Superior temporal gyrus (tissue), 1 donor: ENCODE data around the gene SPDYE1.
A peak's percentile ranks its signal among the peaks of the same experiment; 100 is the strongest.
"Not testable (repeated sequence)": the region's sequence is repeated elsewhere in the genome, so short reads cannot be mapped to it uniquely, and the experiment has no call there.

Experiments used
- DNase-seq: peaks from one replicate; pipeline ENCODE4 v3.0.0-alpha.2; 2016; ENCODE audit errors: extremely low spot score

Gene SPDYE1

GRCh38 chr7:43997532-43997931, at the start of gene SPDYE1:
Gene SPDYE1 (plus strand): TSS chr7:43997897. CDS start chr7:43999950, 2,053 bp downstream.
- not testable (repeated sequence) for DNase-seq

GRCh38 chr7:43952028-43952427, 45.7 kb upstream of the SPDYE1 start:
- peak; percentile 8 for DNase-seq

GRCh38 chr7:43953071-43953470, 44.6 kb upstream of the SPDYE1 start:
- DNase-seq, result no peak

- peak; percentile 88 for DNase-seq
Observed at GRCh38 chr7:43954524-43955228, 43.0 kb upstream of the SPDYE1 start.

GRCh38 chr7:43956027-43956426, 41.7 kb upstream of the SPDYE1 start:
- DNase-seq, result peak; percentile 4

GRCh38 chr7:43960933-43961332, 36.8 kb upstream of the SPDYE1 start:
- no peak for DNase-seq

- DNase-seq, result not testable (repeated sequence)
Observed at GRCh38 chr7:43966392-43966791, 31.3 kb upstream of the SPDYE1 start.

GRCh38 chr7:43968172-43969040, 29.3 kb upstream of the SPDYE1 start:
- not testable (repeated sequence) for DNase-seq

- not testable (repeated sequence) for DNase-seq
Observed at GRCh38 chr7:43969586-43969985, 28.1 kb upstream of the SPDYE1 start.

GRCh38 chr7:43970698-43971097, 27.0 kb upstream of the SPDYE1 start:
- DNase-seq, result not testable (repeated sequence)

GRCh38 chr7:43974033-43974573, 23.6 kb upstream of the SPDYE1 start:
- DNase-seq, result not testable (repeated sequence)

GRCh38 chr7:43974725-43975482, 22.8 kb upstream of the SPDYE1 start:
- not testable (repeated sequence) for DNase-seq

- DNase-seq, result no peak
Observed at GRCh38 chr7:43977525-43977924, 20.2 kb upstream of the SPDYE1 start.

GRCh38 chr7:43978102-43978501, 19.6 kb upstream of the SPDYE1 start:
- DNase-seq, result not testable (repeated sequence)

GRCh38 chr7:43982848-43983247, 14.8 kb upstream of the SPDYE1 start:
- not testable (repeated sequence) for DNase-seq

- DNase-seq, result not testable (repeated sequence)
Observed at GRCh38 chr7:43983736-43984135, 14.0 kb upstream of the SPDYE1 start.

- peak; percentile 60 for DNase-seq
Observed at GRCh38 chr7:43985904-43986864, 11.5 kb upstream of the SPDYE1 start.

GRCh38 chr7:43987476-43987875, 10.2 kb upstream of the SPDYE1 start:
- DNase-seq, result not testable (repeated sequence)

GRCh38 chr7:43990011-43990585, 7.6 kb upstream of the SPDYE1 start:
- DNase-seq, result not testable (repeated sequence)

- DNase-seq, result not testable (repeated sequence)
Observed at GRCh38 chr7:43990829-43991228, 6.9 kb upstream of the SPDYE1 start.
